Measurements from ENCODE around the gene CHCHD5. TPM values are rescaled to one million over a fixed set of nuclear protein-coding genes. Genes with fewer than 3 reads are reported as not detected.

CHCHD5 gene
- total RNA-seq, 6 donors from 2014 or later = 13.6 to 44.9 (median 25.4) TPM

- no peaks in the 10 kb centered on the region for H3K9me3 ChIP-seq
- H3K27me3 ChIP-seq = no peaks in the 10 kb centered on the region
- no peaks in the 10 kb centered on the region for H3K36me3 ChIP-seq
- ATAC-seq (ENCODE audit: low FRiP score in 2 of 2) (no peak), DNase-seq (no peak)
- 86 to 91% methylated on average over 4 of the region's 4 CpGs for WGBS, 2 donors
- H3K4me3 ChIP-seq = no peak overlapping the region
- H3K4me1 ChIP-seq = peaks cover 0 to 19% (median 8%) of the 10 kb centered on the region in 4 donors
- no peak for TF ChIP-seq POLR2A (IDR thresholded peaks at IDR 0.05)
- no peak for TF ChIP-seq EP300 (IDR thresholded peaks at IDR 0.05)
- TF ChIP-seq, protein P1, sequence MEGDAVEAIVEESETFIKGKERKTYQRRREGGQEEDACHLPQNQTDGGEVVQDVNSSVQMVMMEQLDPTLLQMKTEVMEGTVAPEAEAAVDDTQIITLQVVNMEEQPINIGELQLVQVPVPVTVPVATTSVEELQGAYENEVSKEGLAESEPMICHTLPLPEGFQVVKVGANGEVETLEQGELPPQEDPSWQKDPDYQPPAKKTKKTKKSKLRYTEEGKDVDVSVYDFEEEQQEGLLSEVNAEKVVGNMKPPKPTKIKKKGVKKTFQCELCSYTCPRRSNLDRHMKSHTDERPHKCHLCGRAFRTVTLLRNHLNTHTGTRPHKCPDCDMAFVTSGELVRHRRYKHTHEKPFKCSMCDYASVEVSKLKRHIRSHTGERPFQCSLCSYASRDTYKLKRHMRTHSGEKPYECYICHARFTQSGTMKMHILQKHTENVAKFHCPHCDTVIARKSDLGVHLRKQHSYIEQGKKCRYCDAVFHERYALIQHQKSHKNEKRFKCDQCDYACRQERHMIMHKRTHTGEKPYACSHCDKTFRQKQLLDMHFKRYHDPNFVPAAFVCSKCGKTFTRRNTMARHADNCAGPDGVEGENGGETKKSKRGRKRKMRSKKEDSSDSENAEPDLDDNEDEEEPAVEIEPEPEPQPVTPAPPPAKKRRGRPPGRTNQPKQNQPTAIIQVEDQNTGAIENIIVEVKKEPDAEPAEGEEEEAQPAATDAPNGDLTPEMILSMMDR (IDR thresholded peaks at IDR 0.05) = no peak
- no peak for TF ChIP-seq POLR2AphosphoS5 (IDR thresholded peaks at IDR 0.05)
- no peak overlapping the region for H3K27ac ChIP-seq
Measured at GRCh38 chr2:112637289-112637660, 52.9 kb downstream of the CHCHD5 start.

Small RNAs within 50 kb of the gene (small RNA-seq; reads per million reads assigned to genes)
- 0 reads per million in 4 donors for gene RF00019

Other genes with a start within 250 kb of the CHCHD5 start
- gene RGPD8, start 151.0 kb upstream of the CHCHD5 start, total RNA-seq = 10 to 100 TPM in 5 of 6 donors, 1 to 10 TPM in 1; 9.2 to 59.7 (median 20.4) TPM
- gene TTL, start 102.5 kb upstream of the CHCHD5 start, total RNA-seq = 10 to 100 TPM; 11.5 to 45.4 (median 27.8) TPM
- 10 to 100 TPM in 5 of 6 donors, 1 to 10 TPM in 1; 6.7 to 22.5 (median 14.6) TPM for gene POLR1B, start 42.1 kb upstream of the CHCHD5 start, total RNA-seq
- gene SLC20A1, start 61.3 kb downstream of the CHCHD5 start, total RNA-seq = 100 to 1,000 TPM in 1 of 6 donors, 10 to 100 TPM in 5; 22.9 to 105 (median 51.0) TPM
- 1 to 10 TPM in 2 of 6 donors, under 1 TPM in 2, not detected in 2; 0.55 to 5.2 (median 1.0) TPM for gene NT5DC4, start 136.4 kb downstream of the CHCHD5 start, total RNA-seq
- gene CKAP2L, start 180.0 kb downstream of the CHCHD5 start, total RNA-seq = 1 to 10 TPM in 5 of 6 donors, under 1 TPM in 1; 0.49 to 2.3 (median 1.7) TPM
- gene IL1A, start 199.9 kb downstream of the CHCHD5 start, total RNA-seq = 1 to 10 TPM in 3 of 6 donors, not detected in 3; 2.5 to 4.7 (median 3.0) TPM